GM12878 (cell line): ENCODE results near the gene ANKRD66. TPM values are rescaled to one million over a fixed set of nuclear protein-coding genes. Genes with fewer than 3 reads are reported as not detected.

ENCODE experiments used
- ATAC-seq: fragments of 200-7000 bp; cut with Tn5 transposase; 3 replicates; pipeline ENCODE4 v1.9.1; 2020; ENCODE audit warnings: mild to moderate bottlenecking, moderate library complexity
- BruUV-seq: library from RNA; stranded (reverse); fragments of 400-500 nt; replicated peaks from 2 replicates; lab custom pipeline; 2021; lab: Mats Ljungman, UMichigan
- CTCF ChIA-PET: fragments of 300-600 bp; sonication (Branson Sonifier 250); formaldehyde crosslinking; extraction: SDS; loops from one replicate; lab custom pipeline; 2021; ENCODE audit warnings: inconsistent platforms; lab: Yijun Ruan, JAX
- POLR2A ChIA-PET: fragments of 350-600 bp; formaldehyde crosslinking; extraction: SDS; loops from one replicate; lab custom pipeline; 2021; ENCODE audit warnings: inconsistent platforms; lab: Charles Lee
- RAD21 ChIA-PET: fragments of 300-600 bp; sonication (Branson Sonifier 250); formaldehyde crosslinking; loops from one replicate; lab custom pipeline; 2023; ENCODE audit warnings: antibody characterized with exemption; ENCODE audit not compliant: unreplicated experiment; lab: Charles Lee
- SMC1A ChIA-PET: fragments of 300-600 bp; sonication (Branson Sonifier 250); formaldehyde crosslinking; loops from one replicate; lab custom pipeline; 2023; ENCODE audit not compliant: unreplicated experiment, uncharacterized antibody; lab: Charles Lee
- DNase-seq: peaks from one replicate; pipeline ENCODE4 v3.0.0-alpha.2; 2011; ENCODE audit warnings: low read depth, low spot score
- FAIRE-seq: peaks from 3 replicates; lab custom pipeline; 2011; peaks lifted over from hg19 to GRCh38; lab: Jason Lieb, UNC
- H2AFZ ChIP-seq: 2 replicates; pipeline ENCODE4 v1.6.0; 2011; ENCODE audit warnings: low read depth, low read length, control low read depth; ENCODE audit not compliant: control insufficient read depth
- H3K27ac ChIP-seq: 2 replicates; pipeline ENCODE4 v1.5.1; 2011; ENCODE audit warnings: control low read depth; ENCODE audit not compliant: control insufficient read depth, insufficient read depth
- H3K27me3 ChIP-seq, 2 experiments: replicated peaks in 1 of 2; 2 replicates each; pipeline versions ENCODE4 v1.6.0 to v1.6.1; 2011; ENCODE audit warnings: low read length in 1 of 2; ENCODE audit not compliant: control insufficient read depth in 2 of 2, insufficient read depth in 2 of 2
- H3K36me3 ChIP-seq, 2 experiments: 2 replicates each; pipeline ENCODE4 v1.5.1; 2011; ENCODE audit warnings: low read length in 1 of 2; ENCODE audit not compliant: control insufficient read depth in 2 of 2, insufficient read depth in 2 of 2
- H3K4me1 ChIP-seq: 2 replicates; pipeline ENCODE4 v1.6.1; 2011; ENCODE audit warnings: mild to moderate bottlenecking, low read length, moderate library complexity, mixed read lengths; ENCODE audit not compliant: control insufficient read depth, insufficient read depth
- H3K4me2 ChIP-seq: 2 replicates; pipeline ENCODE4 v1.6.0; 2011; ENCODE audit warnings: control low read depth; ENCODE audit not compliant: control insufficient read depth, insufficient read depth
- H3K4me3 ChIP-seq: fragments of 200-600 bp; sonication (generic); 2 replicates; pipeline ENCODE4 v1.5.1; 2016
- H3K79me2 ChIP-seq: 2 replicates; pipeline ENCODE4 v1.6.0; 2011; ENCODE audit warnings: low read length; ENCODE audit not compliant: control insufficient read depth, insufficient read depth
- H3K9ac ChIP-seq: 2 replicates; pipeline ENCODE4 v1.8.0; 2011; ENCODE audit warnings: low read length, control low read depth, mixed read lengths; ENCODE audit not compliant: control insufficient read depth, insufficient read depth
- H3K9me3 ChIP-seq: replicated peaks from 3 replicates; pipeline ENCODE4 v1.5.1; 2011; ENCODE audit warnings: mild to moderate bottlenecking, low read length; ENCODE audit not compliant: control insufficient read depth, insufficient read depth
- H4K20me1 ChIP-seq: 2 replicates; pipeline ENCODE4 v1.6.0; 2011; ENCODE audit not compliant: control insufficient read depth, insufficient read depth
- EP300 ChIP-seq, 2 experiments: fragments of 150-350 bp in 1 of 2; IDR thresholded peaks; 2 replicates each; pipeline ENCODE4 v1.6.1; 2011 to 2012; ENCODE audit warnings: low read depth in 2 of 2, low read length in 2 of 2, borderline replicate concordance in 1 of 2, improper control_type of control experiment in 1 of 2, inconsistent platforms in 1 of 2; ENCODE audit not compliant: control insufficient read depth in 1 of 2
- MXI1 ChIP-seq: fragments of 150-350 bp; IDR thresholded peaks from 2 replicates; pipeline ENCODE4 v1.6.1; 2011; ENCODE audit warnings: low read depth, mild to moderate bottlenecking, inconsistent platforms, low read length, improper control_type of control experiment
- NFYA ChIP-seq: IDR thresholded peaks from 2 replicates; pipeline ENCODE4 v1.6.1; 2011; ENCODE audit warnings: low read depth, mild to moderate bottlenecking, low read length, improper control_type of control experiment, borderline replicate concordance
- SIN3A ChIP-seq: IDR thresholded peaks from 2 replicates; pipeline ENCODE4 v1.6.1; 2012; ENCODE audit warnings: low read depth, low read length, improper control_type of control experiment
- SMAD1 ChIP-seq: fragments of 450-650 bp; IDR thresholded peaks from 2 replicates; pipeline ENCODE4 v1.6.1; 2018; ENCODE audit warnings: mild to moderate bottlenecking, low read depth; ENCODE audit not compliant: partially characterized antibody
- SMC3 ChIP-seq: IDR thresholded peaks from 2 replicates; pipeline ENCODE4 v1.6.1; 2011; ENCODE audit warnings: low read length, improper control_type of control experiment, borderline replicate concordance
- SREBF1 ChIP-seq: IDR thresholded peaks from 2 replicates; pipeline ENCODE4 v1.6.1; 2012; ENCODE audit warnings: mild to moderate bottlenecking, low read length
- TBL1XR1 ChIP-seq: IDR thresholded peaks from 2 replicates; pipeline ENCODE4 v1.6.1; 2012; ENCODE audit warnings: low read depth, low read length, improper control_type of control experiment
- TCF7 ChIP-seq: IDR thresholded peaks from 2 replicates; pipeline ENCODE4 v1.6.1; 2014; ENCODE audit warnings: antibody characterized with exemption, borderline replicate concordance
- WGBS: methylation state at CpG from one replicate; pipeline ENCODE4 v1.1.6; 2016; ENCODE audit warnings: low lambda C conversion rate; ENCODE audit not compliant: insufficient replicate concordance, insufficient coverage; ENCODE audit errors: missing lambda C conversion rate; 5-methylcytosine and 5-hydroxymethylcytosine counted together
- in situ Hi-C: fragments of 300-500 bp; cut with MboI; formaldehyde crosslinking; loops from 9 replicates; pipeline ENCODE4 v1.14.3; 2018; ENCODE audit warnings: mixed read lengths
- intact Hi-C: fragments of 100-400 bp; cut with micrococcal nuclease; formaldehyde crosslinking; loops from one replicate; pipeline ENCODE4 v1.14.2; 2022; ENCODE audit not compliant: unreplicated experiment
- polyA plus RNA-seq, 11 experiments: library from polyadenylated mRNA; depleted of rRNA in 4 of 11; unstranded in 6 of 11; stranded (reverse) in 5 of 11; fragments of >200 nt; fragmentation: Nextera tagmentation in 4 of 11; fragmentation: Illumina TruSeq in 1 of 11; extraction: Ambion mirVana in 4 of 11; extraction: Trizol in 1 of 11; gene quantifications; 1 replicate in 1 of 11; 2 replicates in 10 of 11; pipeline versions ENCODE4 v1.2.1 to v1.2.3, GENCODE V29; 2011 to 2016; ENCODE audit warnings: inconsistent platforms in 2 of 11, missing spikeins in 2 of 11, low read depth in 1 of 11
- total RNA-seq, 4 experiments: library from RNA; depleted of rRNA in 3 of 4; stranded (reverse); fragments of >200 nt in 3 of 4; fragmentation: Illumina TruSeq in 1 of 4; extraction: Trizol in 1 of 4; gene quantifications; 2 replicates each; pipeline versions ENCODE4 v1.2.1 to v1.2.3, GENCODE V29; 2013 to 2021
- TF ChIP-seq, protein P1 (sequence below): fragments of 450-650 bp; IDR thresholded peaks from 2 replicates; pipeline ENCODE4 v1.6.1; 2017; ENCODE audit warnings: low read depth, mild to moderate bottlenecking, moderate library complexity
- TF ChIP-seq, protein P2 (sequence below): IDR thresholded peaks from 2 replicates; pipeline ENCODE4 v1.6.1; 2011; ENCODE audit warnings: low read depth, mild to moderate bottlenecking, low read length, moderate library complexity, borderline replicate concordance; ENCODE audit errors: extremely low read depth
- TF ChIP-seq, protein P3 (sequence below): fragments of 450-650 bp; IDR thresholded peaks from 2 replicates; pipeline ENCODE4 v1.6.1; 2017; ENCODE audit warnings: mild to moderate bottlenecking, low read depth, inconsistent platforms; ENCODE audit not compliant: poor library complexity, severe bottlenecking
- TF ChIP-seq, protein P4 (sequence below): fragments of 450-650 bp; IDR thresholded peaks from 2 replicates; pipeline ENCODE4 v1.6.1; 2017; ENCODE audit warnings: borderline replicate concordance

The ANKRD66 gene
- total and polyA plus RNA-seq, 10 of the 15 experiments (the other 5 are each of a cell fraction or from before 2014, with no cell fraction given): not detected

DNA sequence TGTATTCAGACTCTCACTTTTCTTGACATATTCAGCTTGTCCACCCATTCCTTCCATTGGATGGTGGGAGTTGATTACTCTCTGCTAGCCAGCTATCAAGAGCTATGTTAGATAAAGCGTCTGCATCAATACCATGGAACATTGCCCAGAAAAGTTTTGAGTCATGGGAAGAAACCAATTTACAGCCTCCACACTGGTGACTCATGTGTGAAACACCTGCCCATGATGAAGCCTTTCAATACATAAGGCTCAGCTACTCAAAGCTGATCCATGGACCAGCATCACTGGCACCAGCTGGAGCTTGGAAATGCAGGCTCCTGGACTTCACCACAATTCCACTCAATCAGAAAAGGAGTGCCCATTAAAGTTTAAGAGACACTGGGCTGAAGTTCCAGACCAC lies 27.6 kb upstream of the ANKRD66 start:
- Histone ChIP-seq H3K9me3 (no peaks in the 10 kb centered on the region), H4K20me1 (no peaks in the 10 kb centered on the region), H3K4me3 (no peak overlapping the region), H3K27me3 (peaks cover 0 to 2% of the 10 kb centered on the region in 2 experiments; a peak in 2 of 4 replicates), H3K36me3 (no peaks in the 10 kb centered on the region), H3K79me2 (no peaks in the 10 kb centered on the region), H3K27ac (no peak overlapping the region), H3K9ac (no peak overlapping the region), H2AFZ (no peak overlapping the region), H3K4me2 (no peak overlapping the region), H3K4me1 (no peaks in the 10 kb centered on the region)
- DNase-seq (no peak), ATAC-seq (no peak), FAIRE-seq (no peak)
- intact Hi-C loops (no loop called here), in situ Hi-C loops (no loop called here)
- RAD21 ChIA-PET: no interaction called here
- SMC1A ChIA-PET: interaction anchor here (1.1 kb wide), 1 partner anchor 16 kb away, joined by 3 read pairs; no protein-coding TSS in a partner anchor
- WGBS: 0% methylated on average over 1 of the region's 1 CpG
- TF ChIP-seq TBL1XR1 (no peak), TCF7 (no peak), SMAD1 (no peak), MXI1 (no peak), SREBF1 (no peak), SIN3A (no peak), EP300 (IDR thresholded peaks at IDR 0.05; ENCODE audit: borderline replicate concordance in 1 of 2, control insufficient read depth in 1 of 2, low read depth in 2 of 2, low read length in 2 of 2) (no peak), SMC3 (no peak), NFYA (no peak)
- TF ChIP-seq, protein P1, sequence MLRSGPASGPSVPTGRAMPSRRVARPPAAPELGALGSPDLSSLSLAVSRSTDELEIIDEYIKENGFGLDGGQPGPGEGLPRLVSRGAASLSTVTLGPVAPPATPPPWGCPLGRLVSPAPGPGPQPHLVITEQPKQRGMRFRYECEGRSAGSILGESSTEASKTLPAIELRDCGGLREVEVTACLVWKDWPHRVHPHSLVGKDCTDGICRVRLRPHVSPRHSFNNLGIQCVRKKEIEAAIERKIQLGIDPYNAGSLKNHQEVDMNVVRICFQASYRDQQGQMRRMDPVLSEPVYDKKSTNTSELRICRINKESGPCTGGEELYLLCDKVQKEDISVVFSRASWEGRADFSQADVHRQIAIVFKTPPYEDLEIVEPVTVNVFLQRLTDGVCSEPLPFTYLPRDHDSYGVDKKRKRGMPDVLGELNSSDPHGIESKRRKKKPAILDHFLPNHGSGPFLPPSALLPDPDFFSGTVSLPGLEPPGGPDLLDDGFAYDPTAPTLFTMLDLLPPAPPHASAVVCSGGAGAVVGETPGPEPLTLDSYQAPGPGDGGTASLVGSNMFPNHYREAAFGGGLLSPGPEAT: no peak
- TF ChIP-seq, protein P2, sequence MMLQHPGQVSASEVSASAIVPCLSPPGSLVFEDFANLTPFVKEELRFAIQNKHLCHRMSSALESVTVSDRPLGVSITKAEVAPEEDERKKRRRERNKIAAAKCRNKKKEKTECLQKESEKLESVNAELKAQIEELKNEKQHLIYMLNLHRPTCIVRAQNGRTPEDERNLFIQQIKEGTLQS: no peak
- TF ChIP-seq, protein P3, sequence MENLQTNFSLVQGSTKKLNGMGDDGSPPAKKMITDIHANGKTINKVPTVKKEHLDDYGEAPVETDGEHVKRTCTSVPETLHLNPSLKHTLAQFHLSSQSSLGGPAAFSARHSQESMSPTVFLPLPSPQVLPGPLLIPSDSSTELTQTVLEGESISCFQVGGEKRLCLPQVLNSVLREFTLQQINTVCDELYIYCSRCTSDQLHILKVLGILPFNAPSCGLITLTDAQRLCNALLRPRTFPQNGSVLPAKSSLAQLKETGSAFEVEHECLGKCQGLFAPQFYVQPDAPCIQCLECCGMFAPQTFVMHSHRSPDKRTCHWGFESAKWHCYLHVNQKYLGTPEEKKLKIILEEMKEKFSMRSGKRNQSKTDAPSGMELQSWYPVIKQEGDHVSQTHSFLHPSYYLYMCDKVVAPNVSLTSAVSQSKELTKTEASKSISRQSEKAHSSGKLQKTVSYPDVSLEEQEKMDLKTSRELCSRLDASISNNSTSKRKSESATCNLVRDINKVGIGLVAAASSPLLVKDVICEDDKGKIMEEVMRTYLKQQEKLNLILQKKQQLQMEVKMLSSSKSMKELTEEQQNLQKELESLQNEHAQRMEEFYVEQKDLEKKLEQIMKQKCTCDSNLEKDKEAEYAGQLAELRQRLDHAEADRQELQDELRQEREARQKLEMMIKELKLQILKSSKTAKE: no peak
- TF ChIP-seq, protein P4, sequence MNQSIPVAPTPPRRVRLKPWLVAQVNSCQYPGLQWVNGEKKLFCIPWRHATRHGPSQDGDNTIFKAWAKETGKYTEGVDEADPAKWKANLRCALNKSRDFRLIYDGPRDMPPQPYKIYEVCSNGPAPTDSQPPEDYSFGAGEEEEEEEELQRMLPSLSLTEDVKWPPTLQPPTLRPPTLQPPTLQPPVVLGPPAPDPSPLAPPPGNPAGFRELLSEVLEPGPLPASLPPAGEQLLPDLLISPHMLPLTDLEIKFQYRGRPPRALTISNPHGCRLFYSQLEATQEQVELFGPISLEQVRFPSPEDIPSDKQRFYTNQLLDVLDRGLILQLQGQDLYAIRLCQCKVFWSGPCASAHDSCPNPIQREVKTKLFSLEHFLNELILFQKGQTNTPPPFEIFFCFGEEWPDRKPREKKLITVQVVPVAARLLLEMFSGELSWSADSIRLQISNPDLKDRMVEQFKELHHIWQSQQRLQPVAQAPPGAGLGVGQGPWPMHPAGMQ: no peak
- CTCF ChIA-PET: no interaction called here
- BruUV-seq: no TSS peak
- POLR2A ChIA-PET: no interaction called here
